HT-29 (cell line): ENCODE results near the gene B3GNT5. TPM values are rescaled to one million over a fixed set of nuclear protein-coding genes. Genes with fewer than 3 reads are reported as not detected.

Source experiments
- DNase-seq: peaks from one replicate; pipeline ENCODE4 v3.0.0-alpha.2; 2015; ENCODE audit warnings: low spot score
- total RNA-seq: library from RNA; depleted of rRNA; stranded (reverse); fragments of >200 nt; shearing (Covaris generic); gene quantifications from 2 replicates; pipeline ENCODE4 v1.2.3, GENCODE V29; 2014; rRNA removed

The B3GNT5 gene, protein sequence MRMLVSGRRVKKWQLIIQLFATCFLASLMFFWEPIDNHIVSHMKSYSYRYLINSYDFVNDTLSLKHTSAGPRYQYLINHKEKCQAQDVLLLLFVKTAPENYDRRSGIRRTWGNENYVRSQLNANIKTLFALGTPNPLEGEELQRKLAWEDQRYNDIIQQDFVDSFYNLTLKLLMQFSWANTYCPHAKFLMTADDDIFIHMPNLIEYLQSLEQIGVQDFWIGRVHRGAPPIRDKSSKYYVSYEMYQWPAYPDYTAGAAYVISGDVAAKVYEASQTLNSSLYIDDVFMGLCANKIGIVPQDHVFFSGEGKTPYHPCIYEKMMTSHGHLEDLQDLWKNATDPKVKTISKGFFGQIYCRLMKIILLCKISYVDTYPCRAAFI
- 6.7 and 8.3 TPM in 2 replicates for total RNA-seq

DNA sequence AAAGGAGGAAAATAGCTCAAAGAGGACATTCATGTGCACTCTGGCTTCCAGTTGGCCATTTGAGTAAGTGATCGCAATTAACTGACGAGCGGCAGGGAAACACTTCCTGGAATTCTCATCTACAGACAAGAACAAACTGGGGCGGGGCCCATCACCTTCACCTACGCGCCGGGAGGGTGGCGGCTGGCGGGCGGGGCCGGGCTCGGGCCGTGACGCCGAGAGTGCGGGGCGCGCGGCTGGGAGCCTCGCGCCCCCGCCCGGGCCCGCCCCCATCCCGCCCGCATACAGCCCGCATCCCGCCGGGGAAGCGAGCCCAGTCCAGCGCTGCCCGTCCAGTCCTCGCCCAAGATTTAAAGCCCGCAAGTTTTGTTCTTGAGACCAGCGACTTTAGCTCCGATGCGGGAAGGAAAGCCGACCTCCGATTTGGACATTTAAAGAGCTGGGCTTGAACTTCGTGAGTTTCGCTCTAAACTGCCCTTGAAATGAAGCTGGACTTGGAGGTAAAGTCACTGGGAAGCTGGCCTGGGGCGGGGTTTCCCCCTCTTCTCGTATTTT, at the start of gene B3GNT5:
Gene B3GNT5 (plus strand): TSS at position 281 of the 555 bp plus-strand sequence. CDS start 16,546 bp downstream, outside the sequence.
- DNase-seq: peak; percentile 83

DNA sequence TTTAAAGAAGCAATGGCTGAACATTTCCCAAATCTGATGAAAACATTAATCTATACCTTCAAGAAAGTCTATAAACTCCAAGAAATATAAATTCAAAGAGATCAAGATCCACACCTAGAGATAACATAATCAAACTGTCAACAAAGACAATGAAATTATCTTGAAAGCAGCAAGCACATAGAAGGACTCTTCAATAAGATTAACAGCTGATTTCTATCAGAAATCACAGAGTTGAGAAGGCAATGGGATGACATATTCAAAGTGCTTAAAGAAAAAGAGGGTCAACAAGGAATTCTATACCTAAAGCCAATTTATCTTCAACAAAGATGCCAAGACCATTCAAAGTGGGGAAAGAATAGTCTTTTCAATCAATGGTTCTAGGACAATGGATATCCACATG, 49.4 kb upstream of the B3GNT5 start:
- DNase-seq: no peak

DNA sequence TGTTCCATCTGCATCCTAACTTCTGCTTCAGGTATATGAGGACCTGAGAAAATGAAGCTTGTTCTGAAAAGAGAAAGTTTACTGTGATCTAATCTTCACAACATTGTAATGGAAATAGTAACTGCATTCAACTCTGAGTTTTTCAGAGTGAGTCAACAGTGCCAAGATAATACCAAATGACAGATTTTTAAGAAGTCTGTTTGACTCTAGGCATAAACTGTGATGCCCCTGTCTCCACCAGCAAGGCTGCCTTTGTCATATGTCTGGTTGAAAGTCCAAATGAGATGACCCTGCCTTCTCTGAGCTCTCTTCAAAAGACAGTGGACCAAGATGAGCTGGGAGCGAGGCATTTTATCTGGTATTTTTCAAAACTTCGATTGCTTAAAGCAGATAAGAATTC, 44.8 kb upstream of the B3GNT5 start:
- no peak for DNase-seq

DNA sequence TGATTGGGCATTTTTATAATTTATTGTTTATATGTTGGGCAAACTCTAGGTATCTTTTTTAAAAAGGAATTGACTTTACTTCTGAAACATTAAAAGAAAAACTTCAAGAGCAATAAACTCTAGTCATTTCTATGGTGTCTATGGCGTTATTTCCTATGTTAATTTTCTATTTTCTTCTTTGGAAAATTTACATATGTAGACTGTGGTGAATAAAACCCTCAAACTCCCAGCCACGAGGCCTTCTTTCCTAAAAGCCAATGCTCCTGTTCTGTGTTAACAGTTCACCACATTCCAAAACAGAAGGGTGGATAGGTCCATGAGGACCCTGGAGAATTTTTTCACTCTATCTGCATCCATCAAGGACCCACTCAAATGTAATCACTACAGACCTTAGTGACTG, 44.3 kb upstream of the B3GNT5 start:
- DNase-seq: no peak

DNA sequence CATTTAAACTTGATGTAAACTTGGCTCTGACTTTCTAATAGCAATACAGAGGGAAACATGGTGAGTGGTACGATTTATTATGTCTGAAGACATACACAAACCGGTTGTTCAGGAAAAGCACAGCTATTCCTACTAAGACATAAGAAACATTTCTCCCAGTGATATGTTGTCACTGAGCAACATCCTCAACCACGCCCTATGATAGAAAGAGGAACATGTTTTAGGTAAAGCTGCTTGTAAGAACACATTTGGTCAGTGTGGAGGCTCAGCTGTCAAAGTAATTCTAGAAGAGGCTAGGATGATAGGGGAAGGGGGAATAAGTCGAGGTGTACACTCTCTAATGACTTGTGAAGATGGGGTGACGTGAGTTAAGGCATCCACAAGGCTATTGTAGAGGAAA, 42.7 kb upstream of the B3GNT5 start:
- peak; percentile 38 for DNase-seq

DNA sequence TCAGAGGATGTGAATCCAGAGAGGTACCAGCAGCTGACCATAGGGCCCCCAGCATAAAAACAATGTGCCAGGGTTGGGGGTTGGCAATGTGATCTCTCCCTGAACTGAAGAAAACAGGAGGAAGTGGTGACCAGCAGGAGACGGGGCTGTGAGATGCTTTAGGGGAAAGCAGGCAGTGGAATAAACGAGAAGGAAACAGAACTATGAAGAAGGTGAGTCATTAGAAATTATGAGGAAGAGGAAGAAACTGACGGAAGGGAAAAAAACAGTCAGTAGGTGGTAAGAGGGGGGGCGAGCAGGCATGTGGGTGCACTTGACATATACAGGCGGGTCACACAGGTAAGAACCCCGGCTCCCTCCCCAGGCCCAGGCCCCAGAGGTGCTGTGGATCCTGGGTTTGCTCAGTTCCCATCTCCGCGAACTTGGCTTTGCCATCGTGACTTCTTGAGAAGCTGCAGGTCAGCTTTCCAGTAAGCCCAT, 42.2 kb upstream of the B3GNT5 start:
- DNase-seq: peak; percentile 71

DNA sequence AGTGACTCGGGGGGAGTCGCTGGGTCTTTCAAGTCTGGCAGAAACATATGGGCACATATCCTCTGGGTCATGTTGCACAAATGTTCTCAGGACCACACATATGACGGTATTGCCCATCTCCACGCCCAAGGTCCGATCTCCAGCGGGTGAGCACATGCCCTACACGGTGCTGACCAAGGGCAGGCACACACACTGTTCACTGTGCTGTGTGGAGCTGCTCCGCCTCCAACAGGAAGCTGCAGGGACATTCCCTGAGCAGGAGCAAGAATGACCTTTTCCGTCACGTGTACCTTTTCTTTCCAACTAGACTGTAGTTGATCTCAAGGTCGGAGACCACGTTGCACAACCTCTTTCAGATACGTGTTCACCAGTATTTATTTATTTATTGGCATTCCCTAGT, 41.7 kb upstream of the B3GNT5 start:
- DNase-seq: no peak

DNA sequence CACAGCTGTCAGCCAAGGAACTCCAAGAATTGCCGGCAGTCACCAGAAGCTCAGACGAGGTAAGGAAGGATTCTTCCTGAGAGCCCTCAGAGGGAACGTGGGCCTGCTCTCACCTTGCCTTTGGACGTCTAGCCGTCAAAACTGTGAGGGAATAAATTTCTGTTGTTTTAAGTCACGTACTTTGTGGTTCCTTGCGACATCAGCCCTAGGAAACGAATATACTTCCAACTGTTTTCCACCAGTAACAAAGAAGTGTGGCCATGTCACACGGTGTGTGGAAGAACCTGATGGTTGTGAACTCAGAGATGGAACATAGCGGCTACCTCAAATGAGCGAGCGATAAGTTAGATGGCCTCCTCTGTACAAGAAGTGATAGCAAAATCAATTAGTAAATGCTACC, 41.0 kb upstream of the B3GNT5 start:
- no peak for DNase-seq

DNA sequence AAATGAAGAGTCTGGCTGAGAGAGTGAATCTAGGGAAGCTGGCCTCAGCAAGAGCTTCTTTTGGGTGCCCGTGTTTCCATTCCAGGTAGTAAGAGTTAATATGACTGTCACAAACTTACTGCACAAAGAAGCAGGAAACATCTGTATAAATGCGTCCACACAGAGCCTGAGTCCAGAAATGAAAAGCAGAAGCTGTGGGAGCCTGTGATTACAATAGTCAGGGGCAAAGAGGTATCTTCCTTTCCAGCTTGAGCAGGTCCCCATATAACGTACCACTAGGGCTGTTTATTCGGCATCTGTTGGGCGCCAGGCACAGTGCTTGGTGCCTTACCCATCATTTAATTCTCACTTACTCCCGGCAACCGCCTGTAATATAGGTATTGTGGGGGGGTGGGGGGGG, 40.5 kb upstream of the B3GNT5 start:
- DNase-seq: no peak

DNA sequence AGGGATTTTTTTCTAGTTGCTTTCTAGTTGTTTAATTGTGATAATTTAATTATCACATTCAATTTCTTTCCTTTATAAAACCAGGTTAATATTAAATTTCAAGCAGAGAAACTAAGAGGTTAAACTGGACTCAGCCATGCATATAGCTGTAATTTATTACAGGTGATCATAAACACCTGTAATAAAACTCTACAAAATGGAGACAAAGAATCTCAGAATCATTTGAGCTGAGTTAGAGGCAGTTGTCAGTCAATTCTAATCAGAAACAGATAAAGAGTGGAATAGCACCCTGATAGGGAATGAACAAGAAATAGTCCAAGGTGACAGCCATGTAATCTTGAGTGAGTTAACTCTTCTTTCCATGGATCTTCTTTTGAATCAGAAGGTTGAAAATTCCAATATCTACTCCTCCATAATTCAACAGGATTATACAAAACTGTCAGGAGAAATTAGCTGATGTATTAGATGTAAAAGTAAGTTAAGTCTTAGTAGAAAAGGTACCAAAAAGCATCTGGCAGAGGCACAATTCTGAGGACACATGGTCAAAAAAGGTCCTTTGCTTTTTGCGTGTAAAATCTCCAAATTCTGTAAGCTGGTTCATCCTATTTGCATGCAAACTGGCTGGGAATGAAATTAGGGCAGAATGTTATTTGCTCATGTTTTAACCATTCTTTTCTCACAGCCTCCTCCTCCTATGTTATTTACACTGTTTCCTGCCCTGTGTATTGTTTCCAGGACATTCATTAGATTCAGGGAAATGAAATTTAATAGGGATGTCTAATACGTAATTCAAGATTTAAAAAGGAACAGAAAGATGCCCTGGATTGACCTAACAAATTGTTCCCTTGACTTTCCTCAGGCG, 39.4 kb upstream of the B3GNT5 start:
- DNase-seq: no peak

DNA sequence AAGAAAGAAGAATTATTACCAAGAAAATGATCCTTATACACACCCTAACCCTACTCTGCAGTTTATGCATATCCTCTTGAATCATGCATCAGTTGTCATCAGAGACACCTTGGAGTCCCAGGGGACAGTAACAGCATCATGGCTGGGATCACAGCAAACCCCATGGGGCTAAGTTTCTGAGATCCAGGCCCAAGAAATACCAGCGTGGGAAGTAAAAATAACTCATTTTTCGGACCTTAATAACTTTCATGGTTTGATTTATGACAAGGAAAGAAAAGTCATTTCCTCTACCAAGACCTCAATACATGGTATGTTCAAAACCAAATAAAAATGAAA, 38.8 kb upstream of the B3GNT5 start:
- no peak for DNase-seq

DNA sequence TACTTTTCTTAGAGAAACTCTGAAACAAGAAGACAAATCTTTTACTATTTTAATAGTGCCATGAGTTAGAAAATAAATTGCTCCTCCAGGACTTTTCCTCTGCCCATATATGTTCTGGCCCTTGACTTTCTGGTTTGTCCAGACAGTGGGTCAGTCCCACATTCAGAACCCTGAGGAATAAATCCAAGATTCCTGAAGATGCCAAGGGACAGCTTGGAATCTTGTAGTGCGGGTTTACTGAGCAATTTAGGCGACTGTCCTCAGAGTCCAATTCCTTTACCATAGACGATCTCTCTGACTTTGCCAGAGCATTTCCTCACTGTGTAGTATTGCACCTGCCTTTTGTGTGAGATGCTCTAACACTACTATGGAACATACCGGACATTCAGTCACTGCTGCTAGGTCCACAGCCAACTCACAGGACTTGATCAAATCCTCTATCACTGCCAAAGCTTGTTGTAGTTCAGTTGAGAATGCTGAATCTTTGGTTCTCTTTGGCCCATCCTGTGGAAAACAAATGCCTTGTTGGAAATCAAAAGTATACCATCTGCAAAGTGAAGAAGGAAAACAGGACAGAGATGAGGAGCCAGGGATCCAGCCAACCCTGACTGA, 37.4 kb upstream of the B3GNT5 start:
- DNase-seq: no peak

DNA sequence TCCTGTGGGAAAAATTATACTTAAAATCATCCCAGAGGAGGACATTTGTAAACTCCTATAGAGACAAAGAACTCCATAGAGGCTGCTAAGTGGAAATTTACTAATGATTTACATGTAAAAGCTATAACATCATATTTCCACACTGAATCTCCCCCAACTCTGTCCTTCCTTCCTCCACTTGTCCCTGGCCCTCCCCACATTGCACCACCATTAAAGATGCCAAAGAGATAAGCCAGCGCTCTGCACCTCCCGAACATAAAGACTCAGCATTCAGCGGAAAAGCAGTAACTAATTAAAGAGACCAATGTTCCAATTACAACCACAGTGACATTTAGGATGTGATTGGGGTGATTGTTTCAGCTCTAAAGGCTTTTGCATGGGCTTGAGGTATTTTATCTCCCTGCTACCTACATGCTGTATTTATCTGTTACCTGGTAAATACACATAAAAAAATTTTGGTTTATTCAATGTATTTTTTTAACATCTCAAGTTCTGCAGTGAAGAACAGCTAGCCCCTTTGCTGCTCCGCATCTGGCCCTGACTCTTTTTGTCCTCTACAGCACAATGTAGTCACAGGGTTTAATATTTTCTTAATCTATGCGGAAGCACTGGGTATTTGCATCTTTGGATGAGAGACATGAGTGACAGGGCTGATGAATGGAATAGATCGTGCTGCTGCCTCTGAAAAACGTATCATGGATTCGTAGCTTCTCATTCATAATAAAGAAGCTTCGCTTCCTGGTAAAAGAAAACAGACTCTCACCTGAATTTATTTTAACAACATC, 35.3 kb upstream of the B3GNT5 start:
- no peak for DNase-seq

DNA sequence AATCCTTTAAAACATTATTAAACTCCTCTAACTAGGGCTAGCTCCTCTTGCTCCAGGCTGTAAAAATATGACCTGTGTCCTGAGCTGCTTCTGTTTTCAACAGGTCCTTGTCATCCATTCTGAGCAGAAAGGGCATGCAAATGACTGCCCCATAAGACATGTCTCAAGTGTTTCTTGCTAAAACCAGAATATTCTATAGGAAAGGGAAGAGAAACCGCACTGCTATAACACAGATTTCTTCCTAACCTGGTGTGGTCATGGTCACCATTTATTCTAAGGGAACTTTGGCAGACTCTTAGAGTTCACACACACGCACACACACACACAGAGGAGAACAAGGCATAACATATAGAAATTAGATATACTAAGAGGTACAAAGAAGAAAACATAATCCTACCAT, 34.2 kb upstream of the B3GNT5 start:
- no peak for DNase-seq

DNA sequence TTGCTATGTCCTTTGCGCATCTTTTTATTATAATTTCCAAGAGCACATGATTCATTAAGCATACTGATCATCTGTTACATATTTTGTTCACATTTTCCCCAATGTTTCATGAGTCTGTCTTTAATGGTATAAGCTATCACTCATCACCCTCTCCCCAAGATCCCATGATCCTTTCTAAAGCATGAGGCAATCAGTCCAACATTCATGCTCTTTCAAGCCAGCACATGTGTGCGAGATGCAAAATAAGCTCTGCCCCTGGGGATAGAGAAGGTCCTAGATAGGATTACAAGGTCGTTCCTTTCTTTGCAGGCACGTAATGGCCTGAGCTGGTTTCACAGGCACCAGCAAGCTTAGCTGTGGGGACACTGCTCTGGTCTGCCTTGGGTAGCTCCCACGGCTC, 32.2 kb upstream of the B3GNT5 start:
- DNase-seq: no peak

DNA sequence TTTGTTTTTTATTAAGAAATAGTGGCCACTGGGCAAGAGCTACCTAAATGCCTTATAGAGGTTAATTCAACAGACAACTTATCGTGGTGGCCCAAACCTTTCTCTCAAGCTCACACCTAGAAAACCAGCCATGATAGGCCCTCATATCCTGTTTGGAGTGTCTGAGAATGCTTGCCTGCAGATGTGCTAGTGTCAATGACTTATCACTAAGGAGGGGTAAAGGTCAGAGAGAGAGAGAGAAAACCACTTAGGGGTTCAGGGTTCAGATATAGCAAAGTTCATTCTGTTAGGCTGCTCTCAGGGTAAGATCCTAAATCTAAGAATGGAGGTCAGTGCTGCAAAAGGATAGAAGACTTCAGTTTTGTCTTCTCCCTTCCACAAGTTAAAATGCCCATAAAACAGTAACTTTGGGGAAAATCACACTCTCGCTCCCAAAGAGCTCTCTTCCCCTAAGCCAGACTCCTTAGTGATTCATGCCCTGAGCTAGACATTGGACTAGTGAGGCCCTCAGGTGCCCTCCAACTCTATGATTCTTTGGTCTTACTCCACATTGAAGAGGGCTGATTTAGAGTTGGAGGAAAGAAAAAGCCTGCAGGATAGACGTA, 30.3 kb upstream of the B3GNT5 start:
- no peak for DNase-seq

DNA sequence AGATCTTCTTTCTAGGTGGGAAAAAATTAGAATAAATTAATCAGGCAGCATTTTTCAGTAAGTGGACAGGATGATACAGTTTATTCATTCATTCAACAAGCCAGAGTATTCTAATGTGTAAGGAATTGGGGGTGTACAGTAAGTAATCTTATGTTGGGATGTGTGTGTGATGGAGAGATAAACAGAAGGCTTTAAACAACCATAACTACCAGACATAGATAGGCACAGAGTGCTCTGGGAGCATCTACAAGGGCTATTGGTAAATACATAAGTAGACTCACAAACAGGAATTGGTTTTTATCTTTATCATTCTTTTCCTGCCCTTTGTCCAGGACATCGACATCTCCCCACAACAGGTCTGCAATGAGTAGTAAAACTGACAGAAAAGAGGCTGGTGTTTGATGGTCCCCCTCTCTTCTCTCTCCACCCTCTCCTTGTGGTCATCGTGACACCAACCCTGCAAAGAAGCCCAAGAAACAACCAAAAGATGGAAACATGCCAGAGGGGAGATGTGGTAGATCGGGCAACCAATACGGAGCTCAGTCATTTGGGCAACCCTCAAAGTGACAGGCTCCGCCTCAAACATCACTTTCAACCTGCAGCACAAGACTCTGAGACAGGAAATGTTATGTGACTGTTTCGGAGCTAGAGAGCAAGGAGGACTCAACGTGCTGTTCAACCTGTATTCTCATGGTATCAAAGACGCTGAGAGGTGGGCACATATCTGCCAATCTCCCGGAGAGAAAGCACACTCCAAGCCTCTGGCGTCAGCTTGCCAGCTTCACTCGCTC, 28.7 kb upstream of the B3GNT5 start:
- DNase-seq: no peak

DNA sequence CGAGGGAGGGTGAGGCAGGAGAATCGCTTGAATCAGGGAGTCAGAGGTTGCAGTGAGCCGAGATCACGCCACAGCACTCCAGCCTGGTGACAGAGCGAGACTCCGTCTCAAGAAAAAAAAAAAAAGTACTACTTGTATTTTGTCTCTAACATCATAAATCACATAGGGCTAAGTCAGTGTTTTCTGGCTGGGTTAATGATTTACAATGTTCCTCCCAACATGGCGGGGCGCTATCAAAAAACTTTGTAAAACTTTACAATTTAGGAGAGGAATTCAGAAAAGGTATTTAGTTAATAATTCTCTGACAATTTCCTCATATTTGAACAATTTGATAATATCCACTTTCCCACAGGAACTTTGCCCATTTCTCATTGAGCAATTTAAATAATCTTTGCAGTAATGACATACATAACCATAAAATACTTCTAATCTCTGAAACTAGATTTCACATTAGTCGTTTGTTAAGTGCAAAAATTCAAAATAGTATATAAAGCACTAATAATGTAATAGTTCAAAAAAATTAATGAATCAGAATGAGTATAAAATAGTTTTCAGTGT, 26.6 kb upstream of the B3GNT5 start:
- DNase-seq: no peak

DNA sequence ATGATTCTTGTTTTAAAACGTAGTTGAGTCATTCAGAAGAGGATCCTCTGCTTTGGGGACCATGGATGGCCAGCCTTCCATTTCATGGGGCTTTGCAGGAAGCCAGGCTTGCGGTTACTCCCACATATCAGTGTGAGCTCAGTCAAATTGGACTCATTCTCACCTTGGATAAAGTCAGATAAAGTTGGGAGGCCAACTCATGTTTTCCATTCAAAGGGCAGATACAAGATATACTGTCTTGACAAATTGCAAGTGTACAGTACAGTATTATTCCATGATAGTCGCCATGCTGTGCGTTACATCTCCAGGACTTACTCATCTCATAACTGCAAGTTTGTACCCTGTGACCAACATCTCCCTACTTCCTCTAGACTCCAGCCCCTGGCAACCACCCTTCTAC, 25.5 kb upstream of the B3GNT5 start:
- no peak for DNase-seq

DNA sequence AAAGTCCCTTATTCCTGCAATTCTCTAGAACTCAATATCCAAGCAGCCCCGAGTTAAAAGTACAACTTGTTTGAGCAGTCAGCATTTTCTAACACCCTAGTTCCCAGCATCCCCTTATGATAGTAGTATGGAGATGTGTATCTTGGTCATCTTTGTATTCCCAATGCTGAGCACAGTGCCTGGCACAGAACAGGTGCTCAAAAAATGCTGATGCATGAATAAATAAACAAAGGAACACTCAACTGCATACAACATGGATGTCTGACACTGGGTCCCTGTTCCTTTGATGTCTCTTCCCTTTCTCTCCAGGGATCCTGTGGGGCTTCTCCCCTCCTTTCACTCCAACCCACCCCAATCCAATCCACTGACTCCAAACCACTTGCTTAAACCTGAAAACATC, 23.9 kb upstream of the B3GNT5 start:
- no peak for DNase-seq
